ENCODE measurements around the gene NCAM1.
"Not testable (repeated sequence)": the region's sequence is repeated elsewhere in the genome, so short reads cannot be mapped to it uniquely, and the experiment has no call there.

Gene NCAM1

GRCh38 chr11:112961146-112961668 is at the start of gene NCAM1:
Gene NCAM1, plus strand, starts transcription at chr11:112961420.
- DNase-seq (ENCODE audit: low read depth in 2 of 2) = no peak

- no peak for DNase-seq (ENCODE audit: low read depth in 2 of 2)
Measured at GRCh38 chr11:112922606-112923005, 38.6 kb upstream of the NCAM1 start.

- DNase-seq (ENCODE audit: low read depth in 2 of 2) = not testable (repeated sequence)
Measured at GRCh38 chr11:112924836-112925235, 36.4 kb upstream of the NCAM1 start.

GRCh38 chr11:112925516-112926310 is 35.5 kb upstream of the NCAM1 start:
- DNase-seq (ENCODE audit: low read depth in 2 of 2) = no peak

GRCh38 chr11:112928136-112928535 is 33.1 kb upstream of the NCAM1 start:
- DNase-seq (ENCODE audit: low read depth in 2 of 2) = no peak

- no peak for DNase-seq (ENCODE audit: low read depth in 2 of 2)
Measured at GRCh38 chr11:112929432-112929831, 31.8 kb upstream of the NCAM1 start.

- no peak for DNase-seq (ENCODE audit: low read depth in 2 of 2)
Measured at GRCh38 chr11:112931703-112932102, 29.5 kb upstream of the NCAM1 start.

- no peak for DNase-seq (ENCODE audit: low read depth in 2 of 2)
Measured at GRCh38 chr11:112932593-112932992, 28.6 kb upstream of the NCAM1 start.

- DNase-seq (ENCODE audit: low read depth in 2 of 2) = no peak
Measured at GRCh38 chr11:112933970-112934369, 27.2 kb upstream of the NCAM1 start.

- no peak for DNase-seq (ENCODE audit: low read depth in 2 of 2)
Measured at GRCh38 chr11:112941104-112941503, 20.1 kb upstream of the NCAM1 start.

- DNase-seq (ENCODE audit: low read depth in 2 of 2) = no peak
Measured at GRCh38 chr11:112942966-112943643, 18.1 kb upstream of the NCAM1 start.

- no peak for DNase-seq (ENCODE audit: low read depth in 2 of 2)
Measured at GRCh38 chr11:112946866-112947265, 14.4 kb upstream of the NCAM1 start.

GRCh38 chr11:112949781-112950575 is 11.2 kb upstream of the NCAM1 start:
- no peak for DNase-seq (ENCODE audit: low read depth in 2 of 2)

GRCh38 chr11:112958670-112959069 is 2.5 kb upstream of the NCAM1 start:
- DNase-seq (ENCODE audit: low read depth in 2 of 2) = no peak

- no peak for DNase-seq (ENCODE audit: low read depth in 2 of 2)
Measured at GRCh38 chr11:112961751-112962578, 745 bp downstream of the NCAM1 start.

- no peak for DNase-seq (ENCODE audit: low read depth in 2 of 2)
Measured at GRCh38 chr11:112962579-112963367, 1.6 kb downstream of the NCAM1 start.

GRCh38 chr11:112963368-112963955 is 2.2 kb downstream of the NCAM1 start:
- no peak for DNase-seq (ENCODE audit: low read depth in 2 of 2)

- DNase-seq (ENCODE audit: low read depth in 2 of 2) = no peak
Measured at GRCh38 chr11:112965656-112966055, 4.4 kb downstream of the NCAM1 start.

GRCh38 chr11:112966561-112966960 is 5.3 kb downstream of the NCAM1 start:
- DNase-seq (ENCODE audit: low read depth in 2 of 2) = no peak

GRCh38 chr11:112967082-112967481 is 5.9 kb downstream of the NCAM1 start:
- DNase-seq (ENCODE audit: low read depth in 2 of 2) = no peak
